Body of pancreas (tissue), 4 donors: ENCODE data around the gene CCL20.

ENCODE experiments used
- CTCF ChIP-seq, 7 experiments: fragments of 450-650 bp in 4 of 7; fragments of 200-600 bp in 3 of 7; sonication (generic) in 3 of 7; IDR thresholded peaks; one replicate each; pipeline ENCODE4 v1.5.1; 2016 to 2019; ENCODE audit warnings: antibody characterized with exemption in 7 of 7
- POLR2A ChIP-seq, 3 donors: fragments of 450-650 bp; IDR thresholded peaks; one replicate each; pipeline ENCODE4 v1.6.1; 2016; ENCODE audit warnings: antibody characterized with exemption in 3 of 3, mild to moderate bottlenecking in 2 of 3

- no peak for TF ChIP-seq POLR2A (IDR thresholded peaks at IDR 0.05)
- no peak for TF ChIP-seq CTCF (IDR thresholded peaks at IDR 0.05)
Measured at GRCh38 chr2:227834916-227835650, 21.4 kb downstream of the CCL20 start.
